ENCODE results near the gene IP6K1. TPM values are rescaled to one million over a fixed set of nuclear protein-coding genes. Genes with fewer than 3 reads are reported as not detected.
"Not testable (repeated sequence)": the region's sequence is repeated elsewhere in the genome, so short reads cannot be mapped to it uniquely, and the experiment has no call there.

Gene IP6K1
- 19.0 TPM for polyA plus RNA-seq (2013)

DNA sequence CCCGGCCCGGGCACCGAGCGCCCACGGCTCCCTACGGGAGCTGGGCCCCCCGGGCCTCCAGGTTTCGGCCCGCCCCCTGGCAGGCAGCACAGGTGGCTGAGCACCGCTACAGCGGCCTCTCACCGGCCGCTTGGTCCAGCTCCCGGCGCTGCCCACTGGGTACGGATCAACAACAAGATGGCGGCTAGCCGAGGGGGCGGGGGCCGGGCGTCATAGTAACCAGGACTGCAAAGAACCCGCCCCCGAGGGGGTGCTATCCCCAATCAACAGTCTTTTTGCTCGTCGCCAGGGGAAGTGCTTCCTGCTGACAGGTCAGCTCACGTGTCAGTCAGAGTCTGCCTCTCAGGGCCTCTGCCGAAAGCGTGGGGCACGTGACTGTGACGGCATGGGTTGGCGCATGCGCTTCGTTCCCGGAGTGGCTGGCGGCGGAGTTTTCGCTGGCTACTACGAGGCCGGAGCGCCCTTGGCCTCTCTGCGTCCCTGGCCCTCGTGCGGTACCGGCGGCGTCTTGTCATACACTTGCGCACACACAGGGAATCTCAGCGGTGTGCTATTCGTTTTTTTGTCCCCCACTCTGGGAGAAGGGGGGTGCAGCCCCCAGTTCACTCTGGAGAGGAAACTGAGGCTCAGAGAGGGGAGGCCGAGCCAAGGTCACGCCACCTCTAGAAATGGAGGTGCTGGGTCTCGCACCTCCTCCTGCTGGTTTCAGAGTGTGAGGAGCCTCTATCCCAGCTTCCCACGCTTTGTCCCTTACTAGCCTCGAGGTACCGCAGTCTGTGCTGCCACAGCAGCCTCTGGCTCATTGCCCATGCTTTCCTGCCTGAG is at the start of gene IP6K1:
IP6K1 (minus strand) TSS at position 186 of the 825 bp plus-strand sequence. CDS start 38,502 bp downstream, outside the sequence.
- DNase-seq, result peak; percentile 100
- 2% methylated on average over 54 of the region's 55 CpGs for WGBS (ENCODE audit: insufficient coverage)
- H3K27me3 ChIP-seq (replicated peaks in 2 of 5; ENCODE audit: control insufficient read depth in 4 of 5, insufficient read depth in 5 of 5, low read length in 4 of 5), result no peaks in the 10 kb centered on the region
- ChIA-PET POLR2A (interaction anchor here (0.9 to 2.0 kb wide), 7 partner anchors 11 to 143 kb away, joined by 3 to 11 read pairs (median 3); partner anchors contain the start of genes INKA1 and MON1A), CTCF (interaction anchor here (0.9 to 3.5 kb wide), 7 partner anchors 9 to 302 kb away, joined by 3 to 28 read pairs (median 3); partner anchors contain the start of genes CDHR4, INKA1 and RBM5)
- H3K27ac ChIP-seq (ENCODE audit: insufficient read depth in 1 of 2, low read depth in 1 of 2, low read length in 2 of 2, poor library complexity in 1 of 2, severe bottlenecking in 2 of 2), result peak within 1 kb of the TSS; percentile 94 to 96
- H3K9me3 ChIP-seq (ENCODE audit: control extremely low read depth in 1 of 5, control insufficient read depth in 4 of 5, insufficient read depth in 2 of 5, low read depth in 1 of 5, low read length in 4 of 5), result no peaks in the 10 kb centered on the region
- peak within 1 kb of the TSS; percentile 67 to 93 (median 89) for H3K4me3 ChIP-seq (ENCODE audit: control insufficient read depth in 1 of 7, extremely low read depth in 1 of 7, insufficient read depth in 4 of 7, low read depth in 2 of 7, low read length in 6 of 7)
- H3K36me3 ChIP-seq (ENCODE audit: control insufficient read depth in 4 of 4, insufficient read depth in 4 of 4, low read length in 3 of 4), result peaks cover 3 to 16% (median 7%) of the 10 kb centered on the region in 4 experiments
- peaks cover 5 to 40% (median 31%) of the 10 kb centered on the region in 4 experiments for H3K4me1 ChIP-seq (ENCODE audit: control extremely low read depth in 1 of 4, control insufficient read depth in 4 of 4, insufficient read depth in 4 of 4, low read length in 3 of 4)

DNA sequence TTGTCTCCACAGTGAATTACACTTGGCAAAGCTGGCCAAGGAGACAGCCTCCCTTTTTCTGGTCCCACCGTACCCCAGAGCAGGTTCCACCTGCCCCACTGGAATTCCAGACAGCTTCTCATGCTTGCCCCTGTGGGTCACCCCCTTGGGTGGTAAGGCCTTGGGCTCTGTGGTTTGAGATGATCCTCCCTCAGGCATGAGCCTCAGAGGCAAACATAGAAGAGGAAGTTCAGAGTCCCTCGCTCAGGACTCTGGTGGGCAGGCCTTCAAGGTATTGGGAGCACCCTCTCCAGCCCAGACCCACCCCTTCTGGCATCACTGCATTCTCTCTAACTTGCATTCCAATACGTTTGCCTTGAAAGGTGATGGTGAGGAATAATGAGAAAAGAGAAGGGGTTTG is 45.0 kb upstream of the IP6K1 start:
- no peak overlapping the region for H3K4me3 ChIP-seq (ENCODE audit: control insufficient read depth in 1 of 7, extremely low read depth in 1 of 7, insufficient read depth in 4 of 7, low read depth in 2 of 7, low read length in 6 of 7)
- POLR2A ChIA-PET, result no interaction called here
- CTCF ChIA-PET, result interaction anchor here (1.0 to 29.0 kb wide), 5 partner anchors 9 to 130 kb away, joined by 3 to 807 read pairs (median 6); partner anchors contain the start of genes CDHR4, INKA1, MON1A and UBA7
- no peak overlapping the region for H3K27ac ChIP-seq (ENCODE audit: insufficient read depth in 1 of 2, low read depth in 1 of 2, low read length in 2 of 2, poor library complexity in 1 of 2, severe bottlenecking in 2 of 2)
- no peaks in the 10 kb centered on the region for H3K27me3 ChIP-seq (replicated peaks in 2 of 5; ENCODE audit: control insufficient read depth in 4 of 5, insufficient read depth in 5 of 5, low read length in 4 of 5)
- no peaks in the 10 kb centered on the region for H3K9me3 ChIP-seq (ENCODE audit: control extremely low read depth in 1 of 5, control insufficient read depth in 4 of 5, insufficient read depth in 2 of 5, low read depth in 1 of 5, low read length in 4 of 5)
- H3K4me1 ChIP-seq (ENCODE audit: control extremely low read depth in 1 of 4, control insufficient read depth in 4 of 4, insufficient read depth in 4 of 4, low read length in 3 of 4), result peaks cover 0 to 33% (median 24%) of the 10 kb centered on the region in 4 experiments
- no CpG with 5 or more reads among the region's 3 CpGs for WGBS (ENCODE audit: insufficient coverage)
- peaks cover 0 to 58% (median 9%) of the 10 kb centered on the region in 4 experiments for H3K36me3 ChIP-seq (ENCODE audit: control insufficient read depth in 4 of 4, insufficient read depth in 4 of 4, low read length in 3 of 4)
- peak in 2 of 3 donors; percentile 63 to 67 for DNase-seq

DNA sequence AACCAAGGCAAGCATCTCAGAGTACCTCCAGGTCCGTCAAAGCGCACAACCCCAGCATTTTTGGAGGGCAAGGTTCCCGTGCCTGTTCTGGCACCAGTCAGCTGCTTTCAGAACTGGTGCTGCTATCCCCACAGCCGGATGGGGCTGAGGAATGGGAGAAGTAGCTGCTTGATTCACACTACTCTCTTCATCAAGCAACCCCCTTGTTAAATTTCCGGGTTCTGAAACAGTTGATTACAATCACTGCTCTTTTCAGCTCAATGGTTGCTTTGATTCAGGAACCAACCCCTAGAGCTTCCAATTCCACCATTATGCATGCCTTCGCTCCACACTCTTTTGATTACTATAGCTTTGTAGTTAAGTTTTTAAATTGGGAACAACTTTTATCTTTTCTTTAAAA is 39.7 kb upstream of the IP6K1 start:
- WGBS (ENCODE audit: insufficient coverage), result 100% methylated on average over 3 of the region's 6 CpGs
- POLR2A ChIA-PET, result no interaction called here
- Histone ChIP-seq H3K4me3 (ENCODE audit: control insufficient read depth in 1 of 7, extremely low read depth in 1 of 7, insufficient read depth in 4 of 7, low read depth in 2 of 7, low read length in 6 of 7) (no peak overlapping the region), H3K36me3 (ENCODE audit: control insufficient read depth in 4 of 4, insufficient read depth in 4 of 4, low read length in 3 of 4) (peaks cover 0 to 29% (median 9%) of the 10 kb centered on the region in 4 experiments), H3K9me3 (ENCODE audit: control extremely low read depth in 1 of 5, control insufficient read depth in 4 of 5, insufficient read depth in 2 of 5, low read depth in 1 of 5, low read length in 4 of 5) (no peaks in the 10 kb centered on the region), H3K4me1 (ENCODE audit: control extremely low read depth in 1 of 4, control insufficient read depth in 4 of 4, insufficient read depth in 4 of 4, low read length in 3 of 4) (peaks cover 0 to 18% (median 11%) of the 10 kb centered on the region in 4 experiments), H3K27ac (ENCODE audit: insufficient read depth in 1 of 2, low read depth in 1 of 2, low read length in 2 of 2, poor library complexity in 1 of 2, severe bottlenecking in 2 of 2) (no peak overlapping the region), H3K27me3 (replicated peaks in 2 of 5; ENCODE audit: control insufficient read depth in 4 of 5, insufficient read depth in 5 of 5, low read length in 4 of 5) (no peaks in the 10 kb centered on the region)
- CTCF ChIA-PET, result interaction anchor here (6.1 to 29.0 kb wide), 2 partner anchors 14 to 17 kb away, joined by 47 to 807 read pairs; partner anchors contain the start of genes CDHR4, INKA1 and UBA7
- no peak for DNase-seq

DNA sequence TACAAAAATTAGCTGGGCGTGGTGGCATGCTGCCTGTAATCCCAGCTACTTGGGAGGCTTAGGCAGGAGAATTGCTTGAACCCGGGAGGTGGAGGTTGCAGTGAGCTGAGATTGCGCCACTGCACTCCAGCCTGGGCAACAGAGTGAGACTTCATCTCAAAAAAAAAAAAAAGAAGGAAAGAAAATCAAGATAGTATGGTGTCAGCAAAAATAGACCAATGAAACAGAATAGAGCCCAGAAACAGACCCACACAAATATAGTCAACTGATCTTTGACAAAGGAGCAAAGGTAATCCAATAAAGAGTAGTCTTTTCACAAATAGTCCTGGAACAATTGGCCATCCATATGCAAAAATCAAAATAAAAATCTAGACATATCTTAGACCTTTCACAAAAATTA is 36.8 kb upstream of the IP6K1 start:
- POLR2A ChIA-PET, result not testable (repeated sequence)

DNA sequence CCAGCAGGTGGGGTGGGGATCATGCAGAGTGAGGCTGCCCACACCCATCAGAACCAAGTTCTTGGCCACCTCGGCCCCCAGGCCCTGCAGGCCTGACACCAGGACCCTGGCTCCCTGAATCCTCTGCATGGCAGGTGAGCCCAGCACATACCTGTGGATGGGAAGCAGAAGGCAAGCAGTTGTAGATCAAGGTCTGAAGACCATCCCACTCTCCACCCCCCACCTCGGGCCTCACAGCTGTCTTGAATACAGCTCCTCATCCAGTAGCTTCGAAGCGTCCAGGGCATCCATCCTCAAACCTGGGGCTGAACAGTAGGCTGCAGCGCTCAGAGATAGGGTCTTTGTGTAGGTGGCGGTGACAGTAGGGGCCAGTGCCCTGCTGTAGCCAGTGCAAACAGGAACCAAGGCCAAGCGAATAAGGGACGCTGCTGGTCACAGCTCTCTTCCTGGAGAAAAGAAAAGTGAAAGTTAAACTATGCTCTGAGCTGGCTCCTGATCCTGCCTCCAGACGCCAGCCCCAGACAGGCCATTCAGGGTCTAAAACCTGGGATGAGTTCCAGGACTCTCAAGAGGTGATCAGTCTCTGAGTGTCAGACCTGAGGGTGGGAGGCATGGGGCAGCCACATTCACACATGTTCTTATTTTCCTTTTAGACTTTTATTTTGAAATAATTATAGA is 27.3 kb upstream of the IP6K1 start, which contains the start of gene UBA7:
UBA7 (minus strand) TSS at position 457 of the 678 bp plus-strand sequence; CDS start at position 291, 166 bp downstream.
- Histone ChIP-seq H3K27ac (ENCODE audit: insufficient read depth in 1 of 2, low read depth in 1 of 2, low read length in 2 of 2, poor library complexity in 1 of 2, severe bottlenecking in 2 of 2) (peak within 1 kb of the TSS; percentile 78 to 92), H3K27me3 (replicated peaks in 2 of 5; ENCODE audit: control insufficient read depth in 4 of 5, insufficient read depth in 5 of 5, low read length in 4 of 5) (no peaks in the 10 kb centered on the region), H3K9me3 (ENCODE audit: control extremely low read depth in 1 of 5, control insufficient read depth in 4 of 5, insufficient read depth in 2 of 5, low read depth in 1 of 5, low read length in 4 of 5) (no peaks in the 10 kb centered on the region), H3K36me3 (ENCODE audit: control insufficient read depth in 4 of 4, insufficient read depth in 4 of 4, low read length in 3 of 4) (peaks cover 0 to 44% (median 30%) of the 10 kb centered on the region in 4 experiments), H3K4me3 (ENCODE audit: control insufficient read depth in 1 of 7, extremely low read depth in 1 of 7, insufficient read depth in 4 of 7, low read depth in 2 of 7, low read length in 6 of 7) (peak within 1 kb of the TSS; percentile 34 to 87 (median 74)), H3K4me1 (ENCODE audit: control extremely low read depth in 1 of 4, control insufficient read depth in 4 of 4, insufficient read depth in 4 of 4, low read length in 3 of 4) (peaks cover 8 to 71% (median 60%) of the 10 kb centered on the region in 4 experiments)
- DNase-seq, result peak in 2 of 3 donors; percentile 69 to 77
- ChIA-PET CTCF (interaction anchor here (1.0 to 31.1 kb wide), 4 partner anchors 10 to 94 kb away, joined by 3 to 807 read pairs (median 18); partner anchors contain the start of genes AMIGO3 and INKA1), POLR2A (interaction anchor here (0.6 to 3.3 kb wide), 3 partner anchors 9 to 446 kb away, joined by 3 to 20 read pairs (median 3); partner anchors contain the start of gene INKA1)
- 4% methylated on average over 6 of the region's 9 CpGs for WGBS (ENCODE audit: insufficient coverage)

More for the DNA sequence above, 36.8 kb upstream of the IP6K1 start:
- not testable (repeated sequence) for H3K4me3 ChIP-seq (ENCODE audit: control insufficient read depth in 1 of 7, extremely low read depth in 1 of 7, insufficient read depth in 4 of 7, low read depth in 2 of 7, low read length in 6 of 7); H3K36me3 ChIP-seq (ENCODE audit: control insufficient read depth in 4 of 4, insufficient read depth in 4 of 4, low read length in 3 of 4); H3K9me3 ChIP-seq (ENCODE audit: control extremely low read depth in 1 of 5, control insufficient read depth in 4 of 5, insufficient read depth in 2 of 5, low read depth in 1 of 5, low read length in 4 of 5); H3K4me1 ChIP-seq (ENCODE audit: control extremely low read depth in 1 of 4, control insufficient read depth in 4 of 4, insufficient read depth in 4 of 4, low read length in 3 of 4); DNase-seq; H3K27me3 ChIP-seq (replicated peaks in 2 of 5; ENCODE audit: control insufficient read depth in 4 of 5, insufficient read depth in 5 of 5, low read length in 4 of 5); H3K27ac ChIP-seq (ENCODE audit: insufficient read depth in 1 of 2, low read depth in 1 of 2, low read length in 2 of 2, poor library complexity in 1 of 2, severe bottlenecking in 2 of 2)
- WGBS (ENCODE audit: insufficient coverage), result 100% methylated on average over 1 of the region's 3 CpGs
- CTCF ChIA-PET, result interaction anchor here (29.0 to 31.1 kb wide), 2 partner anchors 13 to 14 kb away, joined by 807 read pairs; partner anchors contain the start of genes CDHR4, INKA1 and UBA7

DNA sequence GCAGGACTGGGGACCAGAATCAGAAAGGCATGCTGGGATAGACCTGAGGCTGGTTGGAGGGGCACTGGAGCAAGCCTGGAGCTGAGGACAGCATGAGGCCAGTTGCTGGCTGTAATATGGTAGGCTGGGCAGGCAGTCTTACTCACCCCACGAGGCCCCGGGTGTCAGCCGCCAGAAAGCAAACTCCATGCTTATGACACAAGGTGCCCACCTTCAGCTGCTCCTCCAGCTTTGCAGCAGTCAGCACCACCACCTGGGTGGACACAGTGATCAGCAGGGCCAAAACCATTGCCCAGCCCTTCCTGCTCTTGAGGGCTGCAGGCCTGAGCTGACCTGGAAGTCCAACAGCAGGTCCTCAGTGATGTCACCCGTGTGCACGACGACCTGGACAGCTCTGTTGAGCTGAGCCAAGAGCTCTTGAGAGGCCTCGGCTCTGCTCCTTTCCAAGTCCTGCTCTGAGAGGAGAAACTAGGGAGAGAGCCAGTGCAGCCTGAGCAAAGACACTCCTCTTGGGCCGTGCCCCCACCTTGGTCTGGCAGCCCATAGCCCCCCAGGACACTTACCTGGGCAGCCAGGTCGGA is 26.7 kb upstream of the IP6K1 start:
- 30% methylated on average over 8 of the region's 9 CpGs for WGBS (ENCODE audit: insufficient coverage)
- peaks cover 0 to 50% (median 30%) of the 10 kb centered on the region in 4 experiments for H3K36me3 ChIP-seq (ENCODE audit: control insufficient read depth in 4 of 4, insufficient read depth in 4 of 4, low read length in 3 of 4)
- peaks cover 10 to 77% (median 66%) of the 10 kb centered on the region in 4 experiments for H3K4me1 ChIP-seq (ENCODE audit: control extremely low read depth in 1 of 4, control insufficient read depth in 4 of 4, insufficient read depth in 4 of 4, low read length in 3 of 4)
- peak overlapping the region; percentile 78 to 92 for H3K27ac ChIP-seq (ENCODE audit: insufficient read depth in 1 of 2, low read depth in 1 of 2, low read length in 2 of 2, poor library complexity in 1 of 2, severe bottlenecking in 2 of 2)
- H3K9me3 ChIP-seq (ENCODE audit: control extremely low read depth in 1 of 5, control insufficient read depth in 4 of 5, insufficient read depth in 2 of 5, low read depth in 1 of 5, low read length in 4 of 5), result no peaks in the 10 kb centered on the region
- ChIA-PET CTCF (interaction anchor here (1.0 to 31.1 kb wide), 5 partner anchors 10 to 103 kb away, joined by 3 to 807 read pairs (median 3); partner anchors contain the start of genes AMIGO3 and INKA1), POLR2A (interaction anchor here (0.6 to 3.3 kb wide), 3 partner anchors 9 to 447 kb away, joined by 3 to 20 read pairs (median 3); partner anchors contain the start of gene INKA1)
- peak overlapping the region; percentile 34 to 87 (median 74) for H3K4me3 ChIP-seq (ENCODE audit: control insufficient read depth in 1 of 7, extremely low read depth in 1 of 7, insufficient read depth in 4 of 7, low read depth in 2 of 7, low read length in 6 of 7)
- no peak for DNase-seq
- no peaks in the 10 kb centered on the region for H3K27me3 ChIP-seq (replicated peaks in 2 of 5; ENCODE audit: control insufficient read depth in 4 of 5, insufficient read depth in 5 of 5, low read length in 4 of 5)
